Gastrocnemius medialis (tissue), 4 donors: ENCODE data around the gene ZDHHC21. TPM values are rescaled to one million over a fixed set of nuclear protein-coding genes. Genes with fewer than 3 reads are reported as not detected.

Source experiments
- ATAC-seq, 2 donors: fragments of 150-250 bp; one replicate each; pipeline ENCODE4 v1.9.1; 2016
- DNase-seq, 2 donors: peaks; one replicate each; pipeline ENCODE4 v3.0.0-alpha.2; 2019
- H3K27ac ChIP-seq, 4 donors: fragments of 200-600 bp; sonication (generic); 1 replicate in 1 of 4; 2 replicates in 3 of 4; pipeline ENCODE4 v1.5.1; 2016 to 2018; ENCODE audit warnings: mild to moderate bottlenecking in 2 of 4, moderate library complexity in 1 of 4
- H3K27me3 ChIP-seq, 3 donors: fragments of 200-600 bp; sonication (generic) in 2 of 3; 1 replicate in 1 of 3; 2 replicates in 2 of 3; pipeline versions ENCODE4 v1.5.1 to v1.6.0; 2016 to 2019; ENCODE audit warnings: mild to moderate bottlenecking in 1 of 3, moderate library complexity in 1 of 3
- H3K36me3 ChIP-seq, 2 donors: fragments of 200-600 bp; sonication (generic) in 1 of 2; one replicate each; pipeline ENCODE4 v1.5.1; 2017 to 2018
- H3K4me1 ChIP-seq, 2 donors: fragments of 200-600 bp; sonication (generic) in 1 of 2; one replicate each; pipeline ENCODE4 v1.5.1; 2016 to 2017; ENCODE audit warnings: mild to moderate bottlenecking in 2 of 2
- H3K4me3 ChIP-seq, 4 donors: fragments of 200-600 bp; sonication (generic) in 3 of 4; 1 replicate in 1 of 4; 2 replicates in 3 of 4; pipeline ENCODE4 v1.5.1; 2016 to 2019; ENCODE audit warnings: mild to moderate bottlenecking in 2 of 4
- H3K9me3 ChIP-seq, 3 donors: fragments of 200-600 bp; sonication (generic) in 2 of 3; 1 replicate in 1 of 3; 2 replicates in 2 of 3; pipeline ENCODE4 v1.5.1; 2016 to 2019
- POLR2A ChIP-seq, 2 donors: fragments of 450-650 bp; IDR thresholded peaks; one replicate each; pipeline ENCODE4 v1.6.1; 2017; ENCODE audit warnings: antibody characterized with exemption in 2 of 2, mild to moderate bottlenecking in 2 of 2, moderate library complexity in 2 of 2
- in situ Hi-C, 4 donors: fragments of 200-750 bp; cut with MboI; loops; one replicate each; pipeline versions ENCODE4 v1.15.0 to v1.8.0; 2017; ENCODE audit warnings: low sequenced_read_pairs in 4 of 4
- intact Hi-C: fragments of 100-400 bp; cut with DNase I; formaldehyde crosslinking; loops from one replicate; pipeline ENCODE4 v1.15.1; 2023; ENCODE audit warnings: low total_unique reads
- total RNA-seq, 4 donors: library from RNA; depleted of rRNA; stranded (reverse); fragments of >200 nt; gene quantifications; one replicate each; pipeline versions ENCODE4 v1.1.0 to v1.2.3, GENCODE V29; 2016
- TF ChIP-seq, protein P1 (sequence below), 5 experiments: fragments of 450-650 bp in 3 of 5; fragments of 200-600 bp in 2 of 5; sonication (generic) in 2 of 5; IDR thresholded peaks in 4 of 5; conservative IDR thresholded peaks in 1 of 5; 1 replicate in 4 of 5; 2 replicates in 1 of 5; pipeline ENCODE4 v1.5.1; 2016 to 2019; ENCODE audit warnings: antibody characterized with exemption in 5 of 5, mild to moderate bottlenecking in 3 of 5, moderate library complexity in 3 of 5

The ZDHHC21 gene
- total RNA-seq, 4 donors from 2014 or later: 3.7 to 15.9 (median 6.1) TPM

DNA sequence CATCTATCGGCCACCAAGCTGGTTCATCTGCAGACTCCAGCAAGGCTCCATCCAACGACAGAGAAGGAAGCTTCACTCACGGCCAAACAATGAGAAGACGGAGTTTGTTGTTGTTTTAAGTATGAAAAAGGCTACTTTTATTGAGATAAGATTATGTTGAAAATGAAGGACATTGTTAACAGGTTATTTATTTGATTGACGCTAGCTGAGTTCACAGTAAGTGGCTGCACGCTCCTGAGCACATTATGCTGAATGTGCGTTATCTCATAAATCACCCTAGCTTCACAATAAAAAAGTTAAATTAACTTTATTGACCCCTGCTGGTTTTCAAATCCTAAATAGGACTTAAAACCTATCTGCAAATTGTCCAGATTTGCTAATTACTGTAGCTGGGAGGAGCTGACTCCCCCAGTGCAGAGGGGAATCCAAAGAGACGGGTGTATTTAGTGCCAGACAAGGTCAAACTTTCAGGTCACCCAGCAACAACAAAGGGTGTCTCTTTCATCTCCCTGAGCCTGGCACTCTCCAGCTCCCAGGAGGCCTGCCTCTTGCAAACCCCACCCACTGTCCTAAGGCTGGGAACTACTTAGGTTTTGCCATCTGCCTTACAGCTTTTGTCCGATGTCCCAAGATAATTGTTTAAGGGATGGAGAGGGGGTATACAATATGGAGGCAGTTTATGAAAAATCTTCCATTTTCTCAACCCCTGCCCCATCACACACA, 129.2 kb downstream of the ZDHHC21 start:
- H3K27me3 ChIP-seq: no peaks in the 10 kb centered on the region
- H3K9me3 ChIP-seq: no peaks in the 10 kb centered on the region
- intact Hi-C loops (no loop called here), in situ Hi-C loops (no loop called here)
- H3K4me1 ChIP-seq: no peaks in the 10 kb centered on the region
- H3K36me3 ChIP-seq: no peaks in the 10 kb centered on the region
- DNase-seq (no peak), ATAC-seq (no peak)
- no peak for TF ChIP-seq POLR2A (IDR thresholded peaks at IDR 0.05)
- TF ChIP-seq, protein P1, sequence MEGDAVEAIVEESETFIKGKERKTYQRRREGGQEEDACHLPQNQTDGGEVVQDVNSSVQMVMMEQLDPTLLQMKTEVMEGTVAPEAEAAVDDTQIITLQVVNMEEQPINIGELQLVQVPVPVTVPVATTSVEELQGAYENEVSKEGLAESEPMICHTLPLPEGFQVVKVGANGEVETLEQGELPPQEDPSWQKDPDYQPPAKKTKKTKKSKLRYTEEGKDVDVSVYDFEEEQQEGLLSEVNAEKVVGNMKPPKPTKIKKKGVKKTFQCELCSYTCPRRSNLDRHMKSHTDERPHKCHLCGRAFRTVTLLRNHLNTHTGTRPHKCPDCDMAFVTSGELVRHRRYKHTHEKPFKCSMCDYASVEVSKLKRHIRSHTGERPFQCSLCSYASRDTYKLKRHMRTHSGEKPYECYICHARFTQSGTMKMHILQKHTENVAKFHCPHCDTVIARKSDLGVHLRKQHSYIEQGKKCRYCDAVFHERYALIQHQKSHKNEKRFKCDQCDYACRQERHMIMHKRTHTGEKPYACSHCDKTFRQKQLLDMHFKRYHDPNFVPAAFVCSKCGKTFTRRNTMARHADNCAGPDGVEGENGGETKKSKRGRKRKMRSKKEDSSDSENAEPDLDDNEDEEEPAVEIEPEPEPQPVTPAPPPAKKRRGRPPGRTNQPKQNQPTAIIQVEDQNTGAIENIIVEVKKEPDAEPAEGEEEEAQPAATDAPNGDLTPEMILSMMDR (IDR thresholded peaks at IDR 0.05 in 4 of 5, conservative IDR thresholded peaks at IDR 0.05 in 1 of 5): no peak
- no peak overlapping the region for H3K27ac ChIP-seq
- no peak overlapping the region for H3K4me3 ChIP-seq

DNA sequence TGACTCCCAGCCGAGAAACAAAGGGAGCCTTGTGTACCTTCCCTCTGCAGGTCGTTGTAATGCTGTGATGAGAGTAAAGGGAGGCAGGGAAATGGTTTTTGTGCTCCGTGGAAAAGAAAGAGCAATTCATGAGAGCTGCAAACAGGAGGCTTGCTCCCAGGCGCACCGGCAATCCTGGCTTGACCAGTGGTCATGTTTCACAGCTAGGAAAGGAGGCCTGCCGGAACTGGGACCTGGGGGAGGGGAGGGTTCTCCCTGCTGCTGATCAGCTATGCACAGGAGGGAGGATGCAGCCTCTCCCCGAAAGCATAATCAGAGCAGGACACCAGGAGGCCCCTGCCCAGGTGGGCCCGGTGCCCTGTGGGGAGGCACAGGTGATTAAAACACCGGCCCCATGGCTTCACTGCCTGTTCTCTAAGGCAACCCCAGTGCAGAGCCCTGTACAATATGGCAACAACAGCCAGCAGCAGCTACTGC, 131.3 kb downstream of the ZDHHC21 start:
- H3K36me3 ChIP-seq: no peaks in the 10 kb centered on the region
- H3K27me3 ChIP-seq: no peaks in the 10 kb centered on the region
- H3K4me1 ChIP-seq: no peaks in the 10 kb centered on the region
- ATAC-seq: no peak
- no peak overlapping the region for H3K27ac ChIP-seq
- TF ChIP-seq POLR2A (IDR thresholded peaks at IDR 0.05): no peak
- TF ChIP-seq, protein P1 (IDR thresholded peaks at IDR 0.05 in 4 of 5, conservative IDR thresholded peaks at IDR 0.05 in 1 of 5): no peak
- in situ Hi-C loops: no loop called here
- H3K9me3 ChIP-seq: no peaks in the 10 kb centered on the region
- H3K4me3 ChIP-seq: no peak overlapping the region
- DNase-seq: no peak
- intact Hi-C loops: no loop called here

Other genes starting within 250 kb of the ZDHHC21 start
- not detected for gene CER1, start 29.3 kb upstream of the ZDHHC21 start, total RNA-seq
- gene FREM1, start 217.0 kb upstream of the ZDHHC21 start, total RNA-seq: 1 to 10 TPM in 2 of 4 donors, under 1 TPM in 2; 0.10 to 3.3 (median 1.00) TPM